Neuronal stem cell (in vitro differentiated cells): ENCODE measurements around the gene YPEL1.

ENCODE experiments used
- DNase-seq: peaks from one replicate; pipeline ENCODE4 v3.0.0-alpha.2; 2013; ENCODE audit warnings: low spot score
- H2AFZ ChIP-seq: one replicate; pipeline ENCODE4 v1.6.1; 2013; ENCODE audit warnings: mild to moderate bottlenecking, low read length, inconsistent platforms
- H2AK5ac ChIP-seq: 2 replicates; pipeline ENCODE4 v1.6.1; 2013; ENCODE audit warnings: low read depth, mild to moderate bottlenecking, inconsistent platforms, low read length, moderate library complexity, mixed read lengths
- H2BK120ac ChIP-seq: 2 replicates; pipeline ENCODE4 v1.6.1; 2013; ENCODE audit warnings: low read depth, mild to moderate bottlenecking, inconsistent platforms, low read length, moderate library complexity, mixed read lengths
- H2BK12ac ChIP-seq: one replicate; pipeline ENCODE4 v1.6.1; 2013; ENCODE audit warnings: low read length, inconsistent platforms
- H2BK15ac ChIP-seq: 2 replicates; pipeline ENCODE4 v1.6.1; 2013; ENCODE audit warnings: mild to moderate bottlenecking, low read length, inconsistent platforms, mixed read lengths
- H2BK5ac ChIP-seq: one replicate; pipeline ENCODE4 v1.6.1; 2013; ENCODE audit warnings: inconsistent platforms, mild to moderate bottlenecking, low read length, moderate library complexity
- H3K14ac ChIP-seq: one replicate; pipeline ENCODE4 v1.6.1; 2013; ENCODE audit warnings: low read length, inconsistent platforms
- H3K18ac ChIP-seq: 2 replicates; pipeline ENCODE4 v1.6.1; 2013; ENCODE audit warnings: low read length, inconsistent platforms
- H3K23ac ChIP-seq: 2 replicates; pipeline ENCODE4 v1.6.1; 2013; ENCODE audit warnings: low read depth, mild to moderate bottlenecking, mixed read lengths, low read length, inconsistent platforms; ENCODE audit not compliant: poor library complexity
- H3K27ac ChIP-seq: replicated peaks from 3 replicates; pipeline ENCODE4 v1.5.1; 2013; ENCODE audit warnings: low read length, inconsistent platforms
- H3K27me3 ChIP-seq, 3 experiments: 2 replicates each; pipeline ENCODE4 v1.6.1; 2013; ENCODE audit warnings: low read length in 3 of 3, mild to moderate bottlenecking in 2 of 3, inconsistent platforms in 1 of 3, low read depth in 1 of 3, mixed read lengths in 1 of 3, moderate library complexity in 1 of 3; ENCODE audit not compliant: control insufficient read depth in 3 of 3, insufficient read depth in 3 of 3
- H3K36me3 ChIP-seq, 2 donors: replicated peaks in 1 of 2; 2 replicates each; pipeline ENCODE4 v1.6.1; 2013; ENCODE audit warnings: low read length in 2 of 2; ENCODE audit not compliant: control insufficient read depth in 2 of 2, insufficient read depth in 2 of 2
- H3K4ac ChIP-seq: 2 replicates; pipeline ENCODE4 v1.6.1; 2013; ENCODE audit warnings: inconsistent platforms, mild to moderate bottlenecking, low read length, moderate library complexity
- H3K4me1 ChIP-seq, 2 donors: 1 replicate in 1 of 2; 2 replicates in 1 of 2; pipeline ENCODE4 v1.6.1; 2013; ENCODE audit warnings: low read length in 2 of 2, low read depth in 1 of 2; ENCODE audit not compliant: control insufficient read depth in 2 of 2, insufficient read depth in 1 of 2
- H3K4me2 ChIP-seq: one replicate; pipeline ENCODE4 v1.6.1; 2013; ENCODE audit warnings: mild to moderate bottlenecking, low read length, inconsistent platforms; ENCODE audit not compliant: insufficient read depth, poor library complexity, severe bottlenecking
- H3K4me3 ChIP-seq, 2 donors: 2 replicates each; pipeline ENCODE4 v1.5.1; 2013; ENCODE audit warnings: low read length in 2 of 2, mild to moderate bottlenecking in 2 of 2, inconsistent platforms in 1 of 2, moderate library complexity in 1 of 2
- H3K79me1 ChIP-seq: one replicate; pipeline ENCODE4 v1.6.1; 2013; ENCODE audit warnings: low read depth, mild to moderate bottlenecking, inconsistent platforms, low read length, moderate library complexity
- H3K9ac ChIP-seq: one replicate; pipeline ENCODE4 v1.6.1; 2013; ENCODE audit warnings: mild to moderate bottlenecking, low read depth, low read length, inconsistent platforms; ENCODE audit not compliant: poor library complexity
- H3K9me3 ChIP-seq, 2 donors: replicated peaks in 1 of 2; 2 replicates each; pipeline versions ENCODE3 to v1.6.1; 2013; ENCODE audit warnings: low read length in 2 of 2, mild to moderate bottlenecking in 2 of 2, inconsistent platforms in 1 of 2, low read depth in 1 of 2, mixed read lengths in 1 of 2, moderate library complexity in 1 of 2; ENCODE audit not compliant: control insufficient read depth in 2 of 2, insufficient read depth in 1 of 2
- H4K8ac ChIP-seq: one replicate; pipeline ENCODE4 v1.6.1; 2013; ENCODE audit warnings: low read depth, mild to moderate bottlenecking, inconsistent platforms, low read length, moderate library complexity
- H4K91ac ChIP-seq: one replicate; pipeline ENCODE4 v1.6.1; 2013; ENCODE audit warnings: low read length, low read depth, mild to moderate bottlenecking, inconsistent platforms; ENCODE audit not compliant: poor library complexity
- WGBS, 2 donors: extraction: QIAGEN DNeasy Blood & Tissue Kit; methylation state at CpG; one replicate each; pipeline ENCODE4 v1.1.7; 2013; ENCODE audit warnings: missing lambda C conversion rate in 2 of 2, mixed read lengths in 1 of 2; ENCODE audit not compliant: insufficient read length in 2 of 2, insufficient replicate concordance in 1 of 2; ENCODE audit errors: extremely low coverage in 2 of 2; 5-methylcytosine and 5-hydroxymethylcytosine counted together

The YPEL1 gene

DNA sequence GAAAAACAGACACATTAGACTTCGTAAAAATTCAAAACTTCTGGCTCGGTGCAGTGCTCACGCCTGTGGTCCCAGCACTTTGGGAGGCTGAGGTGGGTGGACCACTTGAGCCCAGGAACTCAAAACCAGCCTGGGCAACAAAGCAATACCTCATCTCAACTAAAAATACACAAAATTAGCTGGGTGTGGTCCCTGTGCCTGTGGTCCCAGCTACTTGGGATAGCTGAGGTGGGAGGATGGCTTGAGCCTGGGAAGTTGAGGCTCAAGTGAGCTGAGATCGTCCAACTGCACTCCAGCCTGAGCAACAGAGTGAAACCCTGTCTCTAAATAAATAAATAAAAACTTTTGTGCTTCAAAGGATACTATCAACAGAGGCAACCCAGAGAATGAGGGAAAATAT, 23.7 kb downstream of the YPEL1 start:
- no peak overlapping the region for H2AK5ac ChIP-seq
- no peaks in the 10 kb centered on the region for H3K9me3 ChIP-seq
- no peak overlapping the region for H3K4me3 ChIP-seq
- no peaks in the 10 kb centered on the region for H3K27me3 ChIP-seq
- no CpG with 5 or more reads among the region's 4 CpGs for WGBS, 2 donors
- no peak overlapping the region for H4K91ac ChIP-seq
- H3K9ac ChIP-seq, result no peak overlapping the region
- H3K18ac ChIP-seq, result no peak overlapping the region
- H3K4ac ChIP-seq, result no peak overlapping the region
- H3K4me2 ChIP-seq, result no peak overlapping the region
- peaks cover 0 to 1% of the 10 kb centered on the region in 2 donors for H3K4me1 ChIP-seq
- H3K36me3 ChIP-seq, result peaks cover 18 to 52% of the 10 kb centered on the region in 2 donors
- H3K14ac ChIP-seq, result no peak overlapping the region
- DNase-seq, result no peak
- H2BK5ac ChIP-seq, result no peak overlapping the region
- no peak overlapping the region for H4K8ac ChIP-seq
- H2BK15ac ChIP-seq, result no peak overlapping the region
- H3K23ac ChIP-seq, result no peak overlapping the region
- no peak overlapping the region for H2AFZ ChIP-seq
- no peak overlapping the region for H3K27ac ChIP-seq
- H2BK12ac ChIP-seq, result no peak overlapping the region
- H3K79me1 ChIP-seq, result peaks cover 5% of the 10 kb centered on the region
- no peak overlapping the region for H2BK120ac ChIP-seq

DNA sequence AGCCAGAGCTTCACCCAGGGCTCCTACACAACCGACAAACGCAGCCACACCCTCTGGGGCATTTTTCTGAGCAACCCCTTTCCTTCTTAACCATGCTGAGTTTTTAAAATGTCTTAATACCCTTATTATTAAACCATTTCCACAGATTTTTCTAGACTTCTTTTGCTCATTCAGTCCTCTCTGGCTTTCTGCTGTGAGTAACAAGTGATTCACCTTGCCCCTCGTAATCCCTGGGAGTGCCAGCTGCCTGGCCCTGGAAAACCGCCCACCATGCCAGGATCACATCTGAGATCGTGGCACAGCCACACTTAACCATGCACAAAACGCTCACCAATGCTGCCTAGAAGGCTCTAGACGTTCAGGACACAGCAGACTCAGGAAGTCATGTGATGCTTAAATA, 25.4 kb downstream of the YPEL1 start:
- no peak overlapping the region for H4K8ac ChIP-seq
- H3K14ac ChIP-seq, result no peak overlapping the region
- no peak overlapping the region for H3K4me3 ChIP-seq
- no CpG with 5 or more reads among the region's 7 CpGs for WGBS, 2 donors
- no peak overlapping the region for H3K23ac ChIP-seq
- H3K9me3 ChIP-seq, result no peaks in the 10 kb centered on the region
- H3K79me1 ChIP-seq, result peaks cover 5% of the 10 kb centered on the region
- H2AFZ ChIP-seq, result no peak overlapping the region
- H3K36me3 ChIP-seq, result peaks cover 18 to 64% of the 10 kb centered on the region in 2 donors
- H4K91ac ChIP-seq, result no peak overlapping the region
- H3K4me2 ChIP-seq, result no peak overlapping the region
- H3K4ac ChIP-seq, result no peak overlapping the region
- no peak overlapping the region for H2BK15ac ChIP-seq
- no peak overlapping the region for H2BK120ac ChIP-seq
- no peak overlapping the region for H3K18ac ChIP-seq
- no peak overlapping the region for H3K9ac ChIP-seq
- H3K4me1 ChIP-seq, result peaks cover 0 to 1% of the 10 kb centered on the region in 2 donors
- no peak overlapping the region for H2AK5ac ChIP-seq
- no peak overlapping the region for H2BK12ac ChIP-seq
- no peaks in the 10 kb centered on the region for H3K27me3 ChIP-seq
- no peak overlapping the region for H3K27ac ChIP-seq
- H2BK5ac ChIP-seq, result no peak overlapping the region
- no peak for DNase-seq

DNA sequence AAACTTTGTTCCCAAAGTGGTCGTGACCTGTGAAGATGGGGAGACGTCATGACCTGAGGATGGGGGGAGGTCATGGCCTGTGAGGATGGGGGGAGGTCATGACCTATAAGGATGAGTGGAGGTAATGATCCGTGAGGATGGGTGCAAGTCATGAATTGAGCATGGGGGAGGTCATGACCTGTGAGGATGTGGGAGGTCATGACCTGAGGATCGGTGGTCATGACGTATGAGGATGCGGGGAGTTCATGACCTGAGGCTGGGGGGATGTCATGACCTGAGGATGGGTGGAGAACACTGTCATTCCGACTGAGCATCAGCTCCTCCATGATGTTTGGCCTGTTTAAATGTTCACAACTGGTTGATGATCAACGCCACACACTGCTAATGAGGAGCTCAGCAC, 25.9 kb downstream of the YPEL1 start:
- H2BK15ac ChIP-seq, result no peak overlapping the region
- no peak overlapping the region for H3K4me3 ChIP-seq
- no peaks in the 10 kb centered on the region for H3K27me3 ChIP-seq
- H2BK12ac ChIP-seq, result no peak overlapping the region
- no peak overlapping the region for H4K91ac ChIP-seq
- peaks cover 18 to 67% of the 10 kb centered on the region in 2 donors for H3K36me3 ChIP-seq
- H3K14ac ChIP-seq, result no peak overlapping the region
- H2BK120ac ChIP-seq, result no peak overlapping the region
- WGBS, 2 donors, result no CpG with 5 or more reads among the region's 8 CpGs
- H3K18ac ChIP-seq, result no peak overlapping the region
- H2AFZ ChIP-seq, result no peak overlapping the region
- H2AK5ac ChIP-seq, result no peak overlapping the region
- no peak overlapping the region for H3K23ac ChIP-seq
- H2BK5ac ChIP-seq, result no peak overlapping the region
- H3K4ac ChIP-seq, result no peak overlapping the region
- no peak overlapping the region for H4K8ac ChIP-seq
- H3K9me3 ChIP-seq, result no peaks in the 10 kb centered on the region
- H3K27ac ChIP-seq, result no peak overlapping the region
- peaks cover 0 to 1% of the 10 kb centered on the region in 2 donors for H3K4me1 ChIP-seq
- H3K79me1 ChIP-seq, result peaks cover 5% of the 10 kb centered on the region
- no peak overlapping the region for H3K4me2 ChIP-seq
- H3K9ac ChIP-seq, result no peak overlapping the region
- no peak for DNase-seq

DNA sequence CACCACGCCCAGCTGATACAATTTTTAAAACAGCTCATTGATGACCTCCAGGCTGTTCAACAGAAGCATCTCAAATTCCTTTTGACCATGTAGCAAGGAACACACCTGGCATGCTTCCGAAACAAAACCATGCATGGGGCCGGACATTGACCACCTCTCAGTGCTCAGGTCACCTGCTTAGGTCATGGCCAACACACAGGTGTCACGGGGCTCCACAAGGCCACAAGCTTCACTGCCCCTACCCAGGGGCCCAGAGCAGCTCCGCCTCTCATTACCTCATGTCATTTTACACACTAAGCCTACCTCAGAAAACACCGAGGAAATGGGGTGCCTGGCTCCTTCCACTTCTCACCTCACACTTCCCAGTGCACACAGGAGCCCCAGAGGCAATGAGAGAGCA, 26.6 kb downstream of the YPEL1 start:
- Histone ChIP-seq H3K23ac (peak overlapping the region; percentile 17), H3K4me2 (no peak overlapping the region), H4K8ac (no peak overlapping the region), H3K27ac (no peak overlapping the region), H4K91ac (no peak overlapping the region), H3K4me1 (peaks cover 0 to 1% of the 10 kb centered on the region in 2 donors), H3K36me3 (peaks cover 20 to 65% of the 10 kb centered on the region in 2 donors), H3K79me1 (peaks cover 2% of the 10 kb centered on the region), H2BK15ac (no peak overlapping the region), H3K14ac (no peak overlapping the region), H2AFZ (no peak overlapping the region), H2BK5ac (no peak overlapping the region), H2BK12ac (no peak overlapping the region), H3K18ac (no peak overlapping the region), H3K9ac (no peak overlapping the region), H3K27me3 (no peaks in the 10 kb centered on the region), H2AK5ac (no peak overlapping the region), H3K9me3 (no peaks in the 10 kb centered on the region), H3K4ac (no peak overlapping the region), H3K4me3 (no peak overlapping the region), H2BK120ac (no peak overlapping the region)
- DNase-seq, result no peak
- WGBS, 2 donors, result no CpG with 5 or more reads among the region's 6 CpGs
